ENCODE results near the gene NDC1.
A peak's percentile ranks its signal among the peaks of the same experiment; 100 is the strongest.

Gene NDC1

DNA sequence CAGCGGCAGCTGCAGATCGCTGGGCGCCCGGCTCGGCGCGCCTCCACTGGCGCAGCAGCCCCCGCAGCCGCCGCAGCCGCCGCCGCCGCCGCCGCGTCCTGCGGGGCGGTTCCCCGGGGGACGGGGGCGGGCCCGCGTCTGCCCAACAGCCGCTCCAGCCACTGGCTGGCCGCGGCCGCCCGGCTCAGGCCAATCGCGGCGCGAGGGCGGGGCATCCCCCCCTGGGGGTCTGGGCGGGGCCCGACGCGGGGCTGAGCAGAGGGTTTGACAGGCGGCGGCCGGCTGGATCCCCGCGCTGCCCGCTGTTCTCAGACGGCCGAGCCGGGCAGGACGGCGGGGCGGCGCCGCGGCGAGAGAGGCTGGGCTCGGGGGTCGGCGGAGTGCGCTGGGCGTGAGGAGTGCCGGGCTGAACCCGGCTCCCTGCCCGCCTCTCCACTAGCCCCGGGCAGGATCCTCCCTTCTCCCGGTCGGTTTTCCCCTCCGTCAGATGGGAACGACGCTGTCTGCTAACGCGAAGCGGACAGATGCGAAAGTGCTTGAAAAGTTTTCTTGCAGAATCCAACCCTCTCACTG lies 98.9 kb downstream of the NDC1 start, which contains the start of gene GLIS1:
Gene GLIS1, minus strand, starts transcription at position 56 of the 573 bp plus-strand sequence. CDS start 1,100 bp downstream, outside the sequence.
- Histone ChIP-seq H3K4me3 (ENCODE audit: low read length in 2 of 2) (peak within 1 kb of the TSS; percentile 59 to 75), H3K4me1 (ENCODE audit: control insufficient read depth, insufficient read depth, low read length) (peaks cover 20% of the 10 kb centered on the region), H3K27me3 (ENCODE audit: control insufficient read depth in 1 of 2, insufficient read depth in 2 of 2, low read length in 2 of 2) (peaks cover 25 to 53% of the 10 kb centered on the region in 2 donors), H3K36me3 (ENCODE audit: control insufficient read depth in 2 of 2, insufficient read depth in 2 of 2, low read length in 2 of 2) (no peaks in the 10 kb centered on the region), H3K27ac (ENCODE audit: low read length) (no peak within 1 kb of the TSS), H3K9me3 (ENCODE audit: control insufficient read depth in 2 of 2, low read length in 2 of 2) (no peaks in the 10 kb centered on the region), H3K9ac (ENCODE audit: low read length in 2 of 2) (peak within 1 kb of the TSS in 1 of 2 donors; percentile 9)

- H3K27me3 ChIP-seq (ENCODE audit: control insufficient read depth in 1 of 2, insufficient read depth in 2 of 2, low read length in 2 of 2): peaks cover 25 to 49% of the 10 kb centered on the region in 2 donors
- no peak overlapping the region for H3K27ac ChIP-seq (ENCODE audit: low read length)
- H3K4me3 ChIP-seq (ENCODE audit: low read length in 2 of 2): peak overlapping the region; percentile 29 to 75
- no peaks in the 10 kb centered on the region for H3K9me3 ChIP-seq (ENCODE audit: control insufficient read depth in 2 of 2, low read length in 2 of 2)
- H3K36me3 ChIP-seq (ENCODE audit: control insufficient read depth in 2 of 2, insufficient read depth in 2 of 2, low read length in 2 of 2): no peaks in the 10 kb centered on the region
- H3K9ac ChIP-seq (ENCODE audit: low read length in 2 of 2): no peak overlapping the region
- peaks cover 20% of the 10 kb centered on the region for H3K4me1 ChIP-seq (ENCODE audit: control insufficient read depth, insufficient read depth, low read length)
These were observed 99.6 kb downstream of the NDC1 start for GRCh38 chr1:53738205-53739108.

- H3K36me3 ChIP-seq (ENCODE audit: control insufficient read depth in 2 of 2, insufficient read depth in 2 of 2, low read length in 2 of 2): no peaks in the 10 kb centered on the region
- H3K27ac ChIP-seq (ENCODE audit: low read length): no peak overlapping the region
- peak overlapping the region in 1 of 2 donors; percentile 75 for H3K4me3 ChIP-seq (ENCODE audit: low read length in 2 of 2)
- H3K9ac ChIP-seq (ENCODE audit: low read length in 2 of 2): no peak overlapping the region
- peaks cover 20% of the 10 kb centered on the region for H3K4me1 ChIP-seq (ENCODE audit: control insufficient read depth, insufficient read depth, low read length)
- no peaks in the 10 kb centered on the region for H3K9me3 ChIP-seq (ENCODE audit: control insufficient read depth in 2 of 2, low read length in 2 of 2)
- peaks cover 20 to 42% of the 10 kb centered on the region in 2 donors for H3K27me3 ChIP-seq (ENCODE audit: control insufficient read depth in 1 of 2, insufficient read depth in 2 of 2, low read length in 2 of 2)
These were observed 100.4 kb downstream of the NDC1 start for GRCh38 chr1:53737648-53738204.

DNA sequence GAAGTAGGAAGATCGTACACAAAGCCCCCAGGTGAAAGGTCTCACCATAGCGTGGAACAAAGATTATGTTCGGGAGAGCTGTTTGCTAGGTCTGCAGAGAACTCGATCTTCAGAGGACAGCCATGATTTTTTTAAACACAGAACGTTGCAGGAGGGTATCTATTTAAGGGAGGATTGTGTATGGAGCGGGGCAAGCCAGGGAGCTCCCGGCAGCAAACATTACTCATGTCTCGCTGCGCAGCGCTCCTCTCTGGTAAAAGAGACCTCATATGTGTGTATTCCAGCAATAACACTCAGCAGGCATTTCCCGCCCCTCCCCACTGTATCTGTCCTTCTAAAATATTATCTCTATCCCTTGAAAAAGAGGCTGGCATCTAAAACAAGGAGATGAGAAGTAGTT lies 101.8 kb downstream of the NDC1 start:
- Histone ChIP-seq H3K9ac (ENCODE audit: low read length in 2 of 2) (no peak overlapping the region), H3K4me1 (ENCODE audit: control insufficient read depth, insufficient read depth, low read length) (peaks cover 20% of the 10 kb centered on the region), H3K9me3 (ENCODE audit: control insufficient read depth in 2 of 2, low read length in 2 of 2) (no peaks in the 10 kb centered on the region), H3K27ac (ENCODE audit: low read length) (no peak overlapping the region), H3K27me3 (ENCODE audit: control insufficient read depth in 1 of 2, insufficient read depth in 2 of 2, low read length in 2 of 2) (peaks cover 15 to 36% of the 10 kb centered on the region in 2 donors), H3K4me3 (ENCODE audit: low read length in 2 of 2) (no peak overlapping the region), H3K36me3 (ENCODE audit: control insufficient read depth in 2 of 2, insufficient read depth in 2 of 2, low read length in 2 of 2) (no peaks in the 10 kb centered on the region)

DNA sequence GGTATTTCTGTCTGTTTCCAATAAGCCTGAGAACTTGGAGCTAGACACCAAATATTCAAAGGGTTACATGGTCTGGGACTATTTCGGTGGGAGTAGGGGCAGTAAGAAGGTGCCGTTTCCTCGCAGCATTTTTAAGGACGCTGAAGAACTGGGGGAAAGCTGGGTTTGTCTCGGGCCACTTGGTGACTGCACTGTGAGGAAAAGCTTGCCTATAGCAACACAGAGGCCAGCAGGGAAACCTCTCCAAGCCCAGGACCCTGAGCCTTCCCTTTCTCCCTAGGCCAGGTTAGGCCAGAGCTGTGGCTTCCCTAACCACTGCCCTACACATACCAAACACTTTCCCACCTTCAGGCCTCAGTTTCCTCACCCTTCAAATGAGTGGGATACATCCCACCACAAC lies 102.4 kb downstream of the NDC1 start:
- Histone ChIP-seq H3K9ac (ENCODE audit: low read length in 2 of 2) (no peak overlapping the region), H3K36me3 (ENCODE audit: control insufficient read depth in 2 of 2, insufficient read depth in 2 of 2, low read length in 2 of 2) (no peaks in the 10 kb centered on the region), H3K27ac (ENCODE audit: low read length) (no peak overlapping the region), H3K9me3 (ENCODE audit: control insufficient read depth in 2 of 2, low read length in 2 of 2) (no peaks in the 10 kb centered on the region), H3K4me1 (ENCODE audit: control insufficient read depth, insufficient read depth, low read length) (peaks cover 20% of the 10 kb centered on the region), H3K27me3 (ENCODE audit: control insufficient read depth in 1 of 2, insufficient read depth in 2 of 2, low read length in 2 of 2) (peaks cover 15 to 33% of the 10 kb centered on the region in 2 donors), H3K4me3 (ENCODE audit: low read length in 2 of 2) (no peak overlapping the region)

GRCh38 chr1:53735261-53735660 lies 102.8 kb downstream of the NDC1 start:
- Histone ChIP-seq H3K9ac (ENCODE audit: low read length in 2 of 2) (no peak overlapping the region), H3K27me3 (ENCODE audit: control insufficient read depth in 1 of 2, insufficient read depth in 2 of 2, low read length in 2 of 2) (peaks cover 12 to 29% of the 10 kb centered on the region in 2 donors)

GRCh38 chr1:53734650-53735211 lies 103.4 kb downstream of the NDC1 start:
- Histone ChIP-seq H3K27ac (ENCODE audit: low read length) (no peak overlapping the region), H3K9me3 (ENCODE audit: control insufficient read depth in 2 of 2, low read length in 2 of 2) (no peaks in the 10 kb centered on the region), H3K4me1 (ENCODE audit: control insufficient read depth, insufficient read depth, low read length) (peaks cover 16% of the 10 kb centered on the region), H3K9ac (ENCODE audit: low read length in 2 of 2) (no peak overlapping the region), H3K27me3 (ENCODE audit: control insufficient read depth in 1 of 2, insufficient read depth in 2 of 2, low read length in 2 of 2) (peaks cover 8 to 25% of the 10 kb centered on the region in 2 donors), H3K4me3 (ENCODE audit: low read length in 2 of 2) (no peak overlapping the region), H3K36me3 (ENCODE audit: control insufficient read depth in 2 of 2, insufficient read depth in 2 of 2, low read length in 2 of 2) (no peaks in the 10 kb centered on the region)

More at GRCh38 chr1:53735261-53735660, 102.8 kb downstream of the NDC1 start:
- Histone ChIP-seq H3K4me1 (ENCODE audit: control insufficient read depth, insufficient read depth, low read length) (peaks cover 20% of the 10 kb centered on the region), H3K9me3 (ENCODE audit: control insufficient read depth in 2 of 2, low read length in 2 of 2) (no peaks in the 10 kb centered on the region), H3K36me3 (ENCODE audit: control insufficient read depth in 2 of 2, insufficient read depth in 2 of 2, low read length in 2 of 2) (no peaks in the 10 kb centered on the region), H3K4me3 (ENCODE audit: low read length in 2 of 2) (no peak overlapping the region), H3K27ac (ENCODE audit: low read length) (no peak overlapping the region)

DNA sequence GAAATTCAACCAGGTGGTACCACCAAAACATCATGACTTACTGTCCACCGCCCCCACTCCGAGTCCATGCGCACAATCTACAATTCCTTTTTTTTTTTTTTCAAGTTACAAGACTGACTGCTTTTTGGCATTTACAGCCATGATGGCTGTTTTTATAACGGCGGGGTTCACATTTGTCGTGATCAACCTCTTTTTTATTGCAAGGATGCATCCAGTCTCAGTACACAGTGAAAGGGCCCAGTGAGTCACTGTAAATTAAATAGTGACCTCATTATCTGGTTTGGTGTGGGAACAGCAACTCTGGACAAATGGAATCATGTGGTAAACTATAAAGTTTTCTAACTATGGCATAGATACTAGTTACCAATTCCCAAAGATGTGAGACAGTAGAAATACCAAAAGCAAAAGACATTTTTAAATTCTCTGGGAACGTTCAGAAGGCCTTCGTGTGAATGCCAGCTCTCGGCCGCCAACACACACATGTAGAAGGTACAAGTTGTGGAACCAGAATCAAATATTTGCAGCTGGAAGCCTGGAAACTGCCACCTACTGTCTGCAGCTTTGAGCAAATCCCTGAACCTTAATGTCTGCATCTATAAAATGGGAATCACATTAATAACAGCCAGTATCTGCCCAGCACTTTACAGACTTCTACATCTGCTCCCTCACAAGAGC lies 104.0 kb downstream of the NDC1 start:
- H3K27me3 ChIP-seq (ENCODE audit: control insufficient read depth in 1 of 2, insufficient read depth in 2 of 2, low read length in 2 of 2): peaks cover 6 to 20% of the 10 kb centered on the region in 2 donors

GRCh38 chr1:53733447-53733931 lies 104.6 kb downstream of the NDC1 start:
- H3K27ac ChIP-seq (ENCODE audit: low read length): no peak overlapping the region
- no peaks in the 10 kb centered on the region for H3K9me3 ChIP-seq (ENCODE audit: control insufficient read depth in 2 of 2, low read length in 2 of 2)
- no peak overlapping the region for H3K4me3 ChIP-seq (ENCODE audit: low read length in 2 of 2)
- peaks cover 9% of the 10 kb centered on the region for H3K4me1 ChIP-seq (ENCODE audit: control insufficient read depth, insufficient read depth, low read length)
- H3K36me3 ChIP-seq (ENCODE audit: control insufficient read depth in 2 of 2, insufficient read depth in 2 of 2, low read length in 2 of 2): no peaks in the 10 kb centered on the region
- no peak overlapping the region for H3K9ac ChIP-seq (ENCODE audit: low read length in 2 of 2)
- H3K27me3 ChIP-seq (ENCODE audit: control insufficient read depth in 1 of 2, insufficient read depth in 2 of 2, low read length in 2 of 2): peaks cover 6 to 15% of the 10 kb centered on the region in 2 donors

More for the DNA sequence above, 104.0 kb downstream of the NDC1 start:
- no peak overlapping the region for H3K4me3 ChIP-seq (ENCODE audit: low read length in 2 of 2)
- no peak overlapping the region for H3K9ac ChIP-seq (ENCODE audit: low read length in 2 of 2)
- H3K9me3 ChIP-seq (ENCODE audit: control insufficient read depth in 2 of 2, low read length in 2 of 2): no peaks in the 10 kb centered on the region
- peaks cover 11% of the 10 kb centered on the region for H3K4me1 ChIP-seq (ENCODE audit: control insufficient read depth, insufficient read depth, low read length)
- no peaks in the 10 kb centered on the region for H3K36me3 ChIP-seq (ENCODE audit: control insufficient read depth in 2 of 2, insufficient read depth in 2 of 2, low read length in 2 of 2)
- H3K27ac ChIP-seq (ENCODE audit: low read length): no peak overlapping the region

DNA sequence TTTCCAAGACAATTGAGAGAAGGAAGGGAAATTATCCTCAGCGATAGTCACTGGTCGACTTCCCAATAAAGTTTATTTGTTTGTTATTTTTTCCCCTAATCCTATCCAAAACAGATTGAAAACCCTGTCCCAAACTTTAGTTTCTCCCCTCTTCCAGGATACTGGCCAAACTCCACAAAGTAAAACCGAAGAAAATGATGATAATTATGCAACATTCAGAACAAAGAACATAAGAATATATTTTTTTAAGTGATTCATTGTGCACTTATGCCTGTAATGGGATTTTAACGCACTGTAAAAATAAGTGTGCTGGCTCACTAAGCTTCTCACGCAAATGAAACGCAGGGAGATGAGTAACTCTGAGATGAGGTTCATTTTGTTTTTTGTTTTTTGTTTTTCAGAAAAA lies 105.2 kb downstream of the NDC1 start:
- Histone ChIP-seq H3K27me3 (ENCODE audit: control insufficient read depth in 1 of 2, insufficient read depth in 2 of 2, low read length in 2 of 2) (peaks cover 2 to 10% of the 10 kb centered on the region in 2 donors), H3K9me3 (ENCODE audit: control insufficient read depth in 2 of 2, low read length in 2 of 2) (no peaks in the 10 kb centered on the region), H3K4me3 (ENCODE audit: low read length in 2 of 2) (no peak overlapping the region), H3K27ac (ENCODE audit: low read length) (no peak overlapping the region), H3K36me3 (ENCODE audit: control insufficient read depth in 2 of 2, insufficient read depth in 2 of 2, low read length in 2 of 2) (no peaks in the 10 kb centered on the region), H3K9ac (ENCODE audit: low read length in 2 of 2) (no peak overlapping the region), H3K4me1 (ENCODE audit: control insufficient read depth, insufficient read depth, low read length) (peaks cover 3% of the 10 kb centered on the region)
